Left forelimb (tissue), 1 donor: Measurements from ENCODE around the gene SNRPB2.

Source experiments
- DNase-seq: peaks from one replicate; pipeline ENCODE4 v3.0.0-alpha.2; 2018; ENCODE audit warnings: low spot score

SNRPB2 gene

DNA sequence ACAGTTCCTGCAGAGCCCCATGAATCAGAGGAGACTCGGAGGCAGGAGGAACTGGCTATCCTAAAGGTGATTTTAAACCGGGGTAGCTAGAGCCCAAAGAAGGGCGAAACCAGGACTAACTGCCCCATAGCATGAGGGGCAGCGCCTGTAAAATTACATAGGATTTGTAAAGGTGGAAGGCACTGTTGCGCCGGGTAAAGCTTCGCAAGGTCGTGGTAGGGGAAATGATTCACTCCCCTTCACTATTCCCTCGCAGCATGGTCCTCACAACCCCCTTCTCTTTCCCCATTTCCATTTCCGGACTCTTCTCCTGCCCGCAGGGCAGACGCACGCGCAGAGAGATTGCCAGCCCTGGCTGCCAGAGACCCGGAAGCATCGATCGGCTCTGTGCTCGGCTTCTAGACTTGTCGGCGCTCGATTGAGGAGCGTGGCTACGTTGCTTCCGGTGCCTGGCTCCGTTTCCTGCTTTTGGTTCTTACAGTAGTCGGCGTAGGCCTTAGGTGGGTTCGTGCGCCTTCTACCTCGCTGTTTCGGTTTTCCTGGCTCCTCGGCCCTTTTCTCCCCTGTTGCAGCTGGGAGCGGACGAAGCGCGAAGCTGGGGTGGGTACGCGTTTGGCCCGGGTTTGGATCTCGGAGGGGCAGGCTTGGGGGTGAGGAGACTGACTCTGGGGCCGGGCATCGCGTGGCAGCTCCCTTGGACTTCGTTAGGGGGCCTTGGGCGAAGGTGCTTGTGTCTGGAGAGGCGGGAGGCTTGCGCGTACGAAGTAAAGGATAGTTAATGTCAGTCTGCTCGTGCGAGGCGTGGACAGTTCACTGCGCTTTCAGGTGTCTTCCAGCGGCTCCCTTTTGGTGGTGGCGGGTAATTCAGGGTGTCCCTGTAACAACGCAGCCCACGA, at the start of gene SNRPB2:
TSS of gene SNRPB2 (plus strand) at position 462 of the 896 bp plus-strand sequence. CDS start 1,677 bp downstream, outside the sequence.
- DNase-seq = peak; percentile 92

DNA sequence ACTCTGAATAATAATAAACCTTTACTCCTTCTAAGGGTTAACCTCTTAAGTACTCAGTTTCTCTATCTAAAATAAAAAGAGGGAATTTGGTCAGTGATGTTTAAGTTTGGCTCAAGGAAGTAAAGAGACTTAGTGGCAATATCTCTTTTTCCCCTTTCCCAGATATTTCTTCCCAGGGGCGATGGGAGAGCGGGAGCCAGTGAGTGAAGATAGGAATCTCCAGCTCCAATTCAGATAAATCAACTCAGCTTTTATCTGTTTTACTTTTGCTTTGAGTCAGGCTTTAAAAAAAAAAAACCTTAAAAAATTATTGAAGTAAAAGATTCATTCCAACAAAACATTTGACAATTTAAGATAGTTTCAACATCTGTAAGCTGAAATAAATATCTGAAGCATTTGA, 45.4 kb upstream of the SNRPB2 start:
- DNase-seq = no peak

DNA sequence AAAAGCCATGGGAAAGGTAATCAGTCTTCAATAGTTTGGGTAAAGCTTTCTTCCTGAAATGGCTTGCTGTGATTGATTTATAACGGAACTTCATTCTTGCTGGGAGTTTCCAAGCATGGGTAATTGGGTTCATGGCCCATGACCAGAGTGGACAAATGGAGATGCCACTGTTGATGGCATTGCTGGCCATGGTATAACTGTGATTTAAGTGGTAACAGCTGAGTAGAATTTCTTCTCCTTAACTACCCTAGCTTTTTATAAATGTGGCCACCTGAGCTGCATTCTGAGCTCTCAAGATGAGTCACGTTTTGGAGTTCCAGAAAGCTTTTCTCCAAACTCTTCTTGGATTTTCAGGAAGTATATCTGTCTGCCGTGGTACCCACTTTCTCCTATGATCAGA, 39.9 kb upstream of the SNRPB2 start:
- no peak for DNase-seq

DNA sequence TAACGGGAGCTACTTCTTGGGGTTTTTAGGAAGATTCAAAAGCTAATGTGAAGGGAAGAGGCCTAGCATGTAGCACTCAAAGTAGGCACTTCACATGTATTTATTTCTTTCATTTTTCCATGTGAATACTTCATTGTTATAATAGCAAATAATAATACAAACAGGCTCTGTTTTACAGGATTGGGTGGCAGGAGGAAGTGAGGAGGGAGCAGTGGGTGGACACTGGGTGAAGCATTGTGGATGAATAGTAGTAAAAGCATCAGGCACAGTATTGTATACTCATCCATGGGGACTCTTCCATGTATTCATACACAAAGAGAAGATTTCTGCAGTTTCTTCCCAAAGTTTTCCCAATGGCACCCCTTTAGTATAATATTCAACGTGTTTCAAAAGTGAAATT, 38.4 kb upstream of the SNRPB2 start:
- DNase-seq = no peak

DNA sequence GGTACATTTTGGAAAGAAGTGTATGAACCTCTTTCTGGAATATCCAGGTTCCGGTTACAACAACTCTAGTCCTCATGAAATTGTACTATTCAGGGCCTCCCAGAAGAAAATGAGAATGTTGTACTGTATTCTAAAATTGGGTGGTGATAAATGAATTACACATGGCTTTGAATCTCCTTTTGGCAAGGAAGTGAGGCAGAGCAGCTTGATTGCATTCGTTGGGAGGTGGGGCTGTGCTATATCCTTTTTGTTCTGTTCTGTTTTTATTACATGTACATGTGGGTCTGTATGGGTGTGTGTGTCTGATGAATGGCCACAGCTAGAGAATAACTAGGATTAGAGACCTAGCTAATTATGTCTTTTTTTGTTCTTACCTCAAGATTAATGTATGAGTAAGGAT, 37.8 kb upstream of the SNRPB2 start:
- no peak for DNase-seq

DNA sequence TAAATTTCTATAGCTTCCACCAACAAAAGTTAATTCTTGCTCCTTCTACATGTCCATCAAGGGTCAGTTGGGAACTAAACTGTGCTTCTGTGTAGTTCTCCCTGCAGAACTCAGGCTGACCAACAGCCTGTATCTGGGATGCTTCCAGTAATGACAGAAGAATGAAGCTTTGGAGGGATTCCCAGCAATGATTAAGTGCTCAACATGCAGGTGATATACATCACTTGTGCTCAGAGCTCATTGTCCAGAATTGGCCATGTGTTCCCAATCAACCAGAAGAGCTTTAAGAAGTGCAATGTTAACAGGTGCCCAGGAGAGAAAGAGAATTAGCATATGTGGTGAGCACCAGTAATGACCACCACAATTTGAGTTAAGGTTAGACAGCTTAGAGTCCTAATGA, 37.4 kb upstream of the SNRPB2 start:
- no peak for DNase-seq

DNA sequence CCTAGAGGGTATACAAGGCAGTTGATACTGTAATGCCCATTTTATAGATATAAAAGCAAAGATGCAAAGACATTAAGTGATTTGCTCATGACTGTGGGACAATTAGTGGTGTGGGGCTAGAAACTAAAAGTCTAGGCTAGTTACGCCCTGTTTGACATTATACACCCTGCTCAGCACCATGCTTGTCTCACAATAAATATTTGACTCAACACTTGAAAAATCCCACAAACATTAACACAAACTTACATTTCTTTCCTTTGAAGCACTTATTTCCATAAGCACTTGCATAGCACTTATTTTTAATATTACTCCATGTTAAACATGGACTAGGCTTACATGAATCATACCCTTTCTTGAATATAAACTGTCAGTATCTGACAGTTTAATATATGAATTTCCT, 36.5 kb upstream of the SNRPB2 start:
- no peak for DNase-seq

DNA sequence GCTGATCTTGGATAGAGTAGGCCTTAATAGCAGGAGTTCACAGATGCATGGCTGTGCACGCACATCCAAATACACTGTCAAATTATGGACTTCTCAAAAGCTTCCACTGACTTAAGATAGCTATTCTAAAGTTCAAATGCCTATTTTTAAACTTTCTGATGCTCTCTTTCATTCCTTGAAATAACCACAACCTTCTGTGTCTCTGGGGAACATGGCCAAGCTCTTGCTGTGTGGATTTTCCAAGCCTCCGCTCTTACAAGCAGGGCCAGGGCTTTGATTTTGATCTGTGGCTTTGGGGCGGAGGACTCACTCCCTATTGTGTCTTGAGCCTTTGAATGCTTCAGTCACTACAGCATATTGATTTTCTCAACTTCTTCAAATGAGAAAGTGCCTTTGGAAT, 35.7 kb upstream of the SNRPB2 start:
- no peak for DNase-seq

DNA sequence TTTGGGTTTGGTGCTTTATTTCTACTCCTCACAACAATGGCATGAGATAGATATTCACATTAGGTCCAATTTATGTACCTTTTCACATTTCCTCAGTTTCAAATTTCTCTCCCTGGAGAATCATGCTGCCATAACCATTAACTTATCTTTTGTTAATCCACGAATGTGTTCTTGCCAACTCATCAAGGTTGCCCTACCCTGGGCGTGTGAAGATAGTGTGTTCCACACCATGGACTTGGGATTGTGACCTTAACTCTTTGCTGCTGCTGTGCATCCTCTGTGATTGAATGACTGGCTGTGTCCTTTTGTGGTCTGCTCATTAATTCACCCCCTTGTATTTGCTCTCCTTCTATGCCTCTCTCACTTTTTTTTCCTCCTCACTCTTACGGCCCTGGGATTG, 34.2 kb upstream of the SNRPB2 start:
- DNase-seq = no peak

DNA sequence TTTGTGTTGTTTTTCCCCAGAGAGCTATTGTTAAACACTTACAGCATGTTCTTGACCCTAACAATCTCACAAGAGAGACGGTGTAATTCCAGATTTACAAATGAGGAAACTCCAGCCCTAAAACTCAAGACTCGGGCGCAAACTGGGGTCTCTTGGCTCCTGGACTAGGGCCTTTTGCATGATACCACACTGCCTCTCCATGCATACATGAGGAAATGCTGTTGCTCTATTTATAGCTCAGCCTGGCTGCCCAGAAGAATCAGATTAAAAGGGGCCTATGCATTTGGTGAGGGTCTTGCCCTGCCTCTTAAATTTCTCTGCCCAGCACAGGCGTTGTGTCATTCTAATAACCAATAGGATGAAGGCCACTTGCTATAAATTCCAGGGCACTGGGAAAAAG, 30.5 kb upstream of the SNRPB2 start:
- DNase-seq = no peak

DNA sequence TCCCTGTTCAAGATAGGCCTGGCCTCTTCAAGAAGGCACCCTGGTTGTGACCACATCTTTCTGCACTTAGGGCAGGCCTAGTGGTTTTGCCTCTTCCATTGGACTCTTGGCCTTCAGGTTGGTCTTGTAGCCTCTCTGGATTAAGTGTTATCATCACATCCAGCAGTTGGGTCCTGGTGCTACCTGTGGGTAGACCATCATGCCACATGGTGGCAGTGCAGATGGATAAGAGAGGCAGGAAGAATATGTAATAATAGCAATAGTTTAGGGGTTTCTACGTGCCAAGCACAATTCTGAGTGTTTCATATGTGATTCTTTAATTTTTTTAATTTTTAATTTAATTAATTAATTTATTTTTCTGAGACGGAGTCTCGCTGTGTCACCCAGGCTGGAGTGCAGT, 28.5 kb upstream of the SNRPB2 start:
- no peak for DNase-seq

DNA sequence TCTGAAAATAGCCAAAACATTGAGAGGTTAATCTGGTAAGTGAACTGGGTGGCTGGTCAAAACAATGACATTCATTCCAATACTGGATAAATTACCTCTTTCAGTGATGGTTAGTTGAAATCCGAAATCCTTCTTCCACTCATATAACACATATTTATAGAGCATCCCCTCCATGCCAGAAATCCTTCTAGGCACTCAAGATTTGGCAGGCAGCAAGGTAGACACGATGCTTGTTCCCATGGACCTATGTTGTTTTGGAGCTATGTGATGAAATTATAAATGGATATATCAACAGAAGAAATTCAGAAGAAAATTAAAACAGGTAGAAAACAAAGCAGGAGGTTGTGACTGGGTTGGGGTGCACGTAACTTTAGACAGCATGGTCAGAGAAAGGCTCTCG, 26.3 kb upstream of the SNRPB2 start:
- DNase-seq = no peak

DNA sequence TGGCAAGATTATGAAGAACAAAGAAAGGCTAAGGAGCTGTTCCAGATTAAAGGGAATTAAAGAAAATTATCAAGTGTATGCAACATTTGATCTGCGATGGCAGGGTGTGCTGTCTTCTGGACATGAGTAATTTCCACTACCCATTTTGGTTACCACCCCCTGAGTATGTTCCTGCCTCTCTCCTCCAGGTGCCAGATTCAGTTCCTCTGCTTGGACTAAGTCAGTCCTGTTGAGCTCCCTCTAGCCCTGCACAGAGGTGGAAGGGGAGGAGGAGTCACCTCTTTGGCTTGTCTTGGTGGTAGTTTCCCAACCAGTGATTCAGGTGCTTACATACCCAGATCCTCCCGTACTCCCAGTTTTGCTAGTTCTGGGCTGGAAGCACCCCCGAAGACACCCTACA, 22.2 kb upstream of the SNRPB2 start:
- no peak for DNase-seq

DNA sequence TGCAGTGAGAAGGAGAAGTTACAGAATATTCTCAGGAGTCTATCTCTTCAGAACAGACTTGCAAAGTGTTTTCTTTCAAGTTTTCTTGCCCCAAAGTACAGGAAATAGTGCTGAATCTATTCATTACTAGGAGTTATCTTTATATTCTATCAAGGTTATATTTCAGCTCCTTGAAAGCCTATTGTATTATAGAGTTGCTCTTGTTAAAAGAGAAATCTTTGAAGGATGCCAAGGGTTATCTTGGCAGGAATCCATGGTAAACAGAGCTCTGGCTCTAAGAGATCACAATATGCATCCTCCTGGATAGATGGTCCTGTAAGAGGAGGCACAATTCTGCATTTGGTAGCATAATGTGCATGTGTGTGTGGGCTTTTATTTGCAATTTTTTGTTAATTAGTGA, 21.2 kb upstream of the SNRPB2 start:
- DNase-seq = no peak

DNA sequence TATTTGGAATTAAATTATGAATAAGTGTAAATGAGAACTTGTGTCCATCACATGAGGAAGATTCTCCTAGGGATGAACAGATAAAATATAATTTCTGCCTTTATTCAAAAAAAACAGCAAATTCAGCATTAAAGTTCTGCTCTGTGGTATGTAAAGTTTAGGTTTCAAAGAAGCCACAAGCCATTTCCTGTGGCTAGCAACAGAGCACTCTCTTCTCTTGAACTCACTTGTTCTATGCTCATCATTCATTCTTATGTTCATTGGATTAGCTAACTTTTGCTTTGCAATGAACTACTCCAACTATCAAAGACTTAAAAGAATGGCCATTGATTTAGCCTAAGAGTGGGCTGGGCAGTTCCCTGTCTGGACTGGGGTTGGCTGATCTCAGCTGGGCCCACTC, 20.8 kb upstream of the SNRPB2 start:
- DNase-seq = no peak

DNA sequence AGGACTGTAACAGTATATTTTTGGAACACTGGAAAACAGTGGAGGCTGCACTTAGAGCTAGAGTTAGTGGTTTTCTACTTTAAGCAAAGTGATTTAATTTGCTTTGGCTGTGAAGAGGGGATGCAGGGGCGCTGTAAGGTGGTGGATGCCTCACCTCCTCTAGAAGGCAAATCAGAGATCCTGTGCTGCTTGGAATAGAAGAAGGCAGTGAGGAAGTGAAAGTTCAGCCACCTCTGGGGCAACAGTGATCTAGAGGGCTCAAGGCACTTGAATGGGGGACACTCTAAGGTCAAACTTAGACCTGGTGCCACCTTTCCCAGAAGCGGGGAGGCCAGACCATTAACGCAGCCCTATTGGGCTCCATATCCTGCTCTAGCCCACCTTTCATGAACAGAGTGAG, 19.0 kb upstream of the SNRPB2 start:
- DNase-seq = no peak

DNA sequence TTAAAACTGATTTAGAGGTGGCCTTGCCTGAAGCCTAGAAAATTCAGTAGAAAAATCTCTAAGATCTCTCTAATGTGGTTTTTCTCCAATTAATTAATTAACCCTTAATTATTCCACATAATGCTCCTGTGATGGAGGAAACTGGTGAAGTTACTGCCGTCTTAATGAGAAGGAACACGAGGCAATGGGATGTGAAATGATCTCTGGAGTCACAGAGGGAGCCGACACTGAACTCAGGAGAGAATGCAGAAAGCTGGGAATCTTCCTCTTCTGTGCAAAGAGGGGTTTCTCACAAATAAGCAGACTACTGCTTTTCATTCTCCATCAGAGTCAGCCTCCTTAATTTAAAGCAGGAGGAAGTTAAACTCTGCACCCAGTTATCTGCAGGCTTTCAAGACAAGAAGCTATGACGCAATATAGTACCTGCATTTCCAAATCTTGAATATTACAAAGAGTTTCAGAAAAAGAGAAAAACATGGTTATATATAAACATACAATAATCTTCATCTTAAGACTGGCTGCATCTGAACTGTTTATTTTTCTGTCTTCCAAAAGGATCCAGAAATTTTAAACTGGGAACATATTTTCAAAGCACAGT, 18.1 kb upstream of the SNRPB2 start:
- no peak for DNase-seq

DNA sequence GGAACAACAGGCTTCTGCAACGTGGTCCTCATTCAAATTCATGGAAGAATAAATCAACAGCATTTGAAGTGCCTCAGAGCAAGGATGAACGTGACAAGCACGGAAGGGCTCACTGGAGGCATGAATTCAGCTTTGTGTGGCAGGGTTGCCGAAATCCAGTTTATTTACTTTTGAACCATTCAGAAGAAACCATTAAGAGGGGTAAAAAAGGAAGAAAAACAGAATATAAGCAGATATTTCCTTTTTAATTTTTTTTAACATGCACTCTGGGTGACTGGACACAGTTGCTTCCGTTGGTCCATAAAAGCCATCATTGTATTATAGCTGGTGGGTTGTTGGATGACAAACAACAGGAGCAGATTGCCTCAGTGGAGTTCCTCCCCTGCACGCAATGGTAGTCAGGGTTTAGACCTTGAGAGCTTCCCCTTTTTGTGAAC, 17.3 kb upstream of the SNRPB2 start:
- no peak for DNase-seq

DNA sequence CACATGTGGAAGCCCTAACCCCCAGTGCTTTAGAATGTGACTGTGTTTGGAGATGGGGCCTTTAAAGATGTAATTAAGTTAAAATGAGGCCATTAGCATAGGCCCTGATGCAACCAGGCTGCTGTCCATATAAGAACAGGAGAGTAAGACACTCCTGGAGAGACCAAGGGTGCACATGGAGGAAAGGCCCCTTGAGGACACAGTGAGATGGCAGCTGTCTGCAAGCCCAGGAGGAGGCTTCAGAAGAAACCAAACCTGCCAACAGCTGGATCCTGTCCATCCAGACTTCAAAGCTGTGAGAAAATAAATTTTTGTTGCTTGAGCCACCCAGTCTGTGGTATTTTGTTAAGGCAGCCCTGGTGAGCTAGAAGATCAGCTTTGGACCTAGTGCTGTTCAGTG, 16.8 kb upstream of the SNRPB2 start:
- no peak for DNase-seq

DNA sequence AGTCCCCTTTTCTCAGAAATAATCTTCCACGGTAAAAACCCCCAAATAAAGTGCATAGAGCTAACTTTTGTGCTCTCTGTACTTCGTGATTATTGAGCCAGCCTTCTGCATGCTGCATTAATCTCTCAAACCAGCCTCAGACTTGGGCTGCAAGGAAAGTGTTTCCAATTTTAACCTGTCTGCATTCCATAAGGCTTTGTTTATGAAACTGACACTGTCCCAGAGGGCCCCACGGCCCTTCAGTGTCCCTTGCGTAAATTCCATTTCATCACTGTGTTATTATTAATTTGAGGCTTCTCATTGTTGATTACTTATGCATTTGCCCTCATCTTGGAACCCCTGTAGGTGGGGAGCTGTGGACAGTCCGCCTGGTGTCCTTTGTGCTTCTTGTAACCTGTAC, 15.6 kb upstream of the SNRPB2 start:
- no peak for DNase-seq

DNA sequence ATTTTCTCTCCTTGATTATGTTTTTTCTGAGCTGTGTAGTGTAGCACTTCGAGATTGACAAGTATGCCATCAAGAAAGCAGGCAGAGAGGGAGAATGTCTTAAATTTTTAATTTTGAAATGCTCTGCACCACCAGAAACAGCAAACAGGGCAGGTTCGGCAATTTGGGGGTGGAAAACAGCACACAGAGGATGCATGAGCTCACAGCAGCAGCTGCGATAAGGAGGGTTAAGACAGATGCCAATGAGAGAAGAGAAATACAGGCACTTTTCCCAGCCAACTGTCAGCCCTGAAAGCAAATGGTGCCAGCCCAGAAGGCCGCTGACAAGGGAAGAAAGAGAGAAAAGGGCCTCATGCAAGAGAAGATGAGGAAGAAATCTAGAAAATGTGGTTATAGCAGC, 15.1 kb upstream of the SNRPB2 start:
- DNase-seq = no peak

DNA sequence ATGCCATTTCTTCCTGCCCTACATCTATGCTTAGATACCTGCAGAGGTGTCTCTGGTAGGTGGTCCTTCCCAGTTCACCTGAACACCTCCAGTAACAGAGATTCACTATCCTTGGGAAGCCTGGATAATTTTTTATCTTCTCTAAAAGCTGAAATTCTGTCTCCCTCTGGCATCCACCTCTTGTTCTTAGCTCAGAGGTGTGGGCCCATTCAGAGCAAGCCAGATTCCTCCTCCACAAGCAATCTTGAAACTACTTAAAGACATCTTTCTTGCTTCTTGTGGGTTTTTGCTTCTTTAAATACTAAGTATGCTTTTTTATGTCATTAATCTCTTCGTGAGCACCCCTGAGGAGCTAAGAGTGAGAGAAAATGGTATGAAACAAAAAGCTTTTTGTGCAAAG, 10.4 kb upstream of the SNRPB2 start:
- DNase-seq = no peak

DNA sequence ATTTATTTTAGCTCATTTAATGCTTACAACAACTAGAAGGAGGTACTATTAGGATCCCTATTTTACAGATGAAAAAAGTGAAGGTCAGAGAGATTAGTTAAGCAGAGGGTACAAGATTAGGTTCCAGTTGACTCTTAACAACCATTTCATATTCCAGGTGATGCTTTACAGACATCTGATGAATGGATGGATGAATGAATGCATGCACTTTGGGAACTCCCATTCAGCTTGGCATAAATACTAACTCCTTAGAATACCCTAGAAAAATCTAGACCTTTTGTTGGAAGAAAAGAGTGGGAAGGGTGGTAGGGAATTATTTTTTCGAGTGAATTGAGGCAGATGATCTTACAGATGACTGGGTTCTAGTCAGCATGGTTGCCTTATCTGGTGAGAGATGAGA, 746 bp upstream of the SNRPB2 start:
- no peak for DNase-seq
